HCT116 (cell line): ENCODE results near the gene BRD4.

ENCODE experiments used
- EZH2phosphoT487 ChIP-seq: fragments of 200-600 bp; IDR thresholded peaks from 2 replicates; pipeline ENCODE4 v1.6.1; 2018; ENCODE audit warnings: antibody characterized with exemption, borderline replicate concordance
- TCF7L2 ChIP-seq: IDR thresholded peaks from 2 replicates; pipeline ENCODE4 v1.7.0; 2011; ENCODE audit warnings: borderline replicate concordance, inconsistent platforms; ENCODE audit not compliant: insufficient read depth, insufficient read length; ENCODE audit errors: extremely low read depth
- ZNF274 ChIP-seq: fragments of 200-500 bp; sonication (Bioruptor generic); IDR thresholded peaks from 2 replicates; pipeline ENCODE4 v1.6.1; 2014; ENCODE audit warnings: mild to moderate bottlenecking, low read depth, low read length, inconsistent platforms
- TF ChIP-seq, protein P1 (sequence below), 3 experiments: fragments of 200-600 bp in 1 of 3; sonication (generic) in 1 of 3; IDR thresholded peaks in 2 of 3; conservative IDR thresholded peaks in 1 of 3; 2 replicates each; pipeline ENCODE4 v1.5.1; 2012 to 2017; ENCODE audit warnings: low read depth in 2 of 3, low read length in 2 of 3, antibody characterized with exemption in 1 of 3, borderline replicate concordance in 1 of 3, control low read depth in 1 of 3, mild to moderate bottlenecking in 1 of 3, mixed read lengths in 1 of 3, mixed run types in 1 of 3, moderate library complexity in 1 of 3; ENCODE audit not compliant: insufficient read depth in 1 of 3

DNA sequence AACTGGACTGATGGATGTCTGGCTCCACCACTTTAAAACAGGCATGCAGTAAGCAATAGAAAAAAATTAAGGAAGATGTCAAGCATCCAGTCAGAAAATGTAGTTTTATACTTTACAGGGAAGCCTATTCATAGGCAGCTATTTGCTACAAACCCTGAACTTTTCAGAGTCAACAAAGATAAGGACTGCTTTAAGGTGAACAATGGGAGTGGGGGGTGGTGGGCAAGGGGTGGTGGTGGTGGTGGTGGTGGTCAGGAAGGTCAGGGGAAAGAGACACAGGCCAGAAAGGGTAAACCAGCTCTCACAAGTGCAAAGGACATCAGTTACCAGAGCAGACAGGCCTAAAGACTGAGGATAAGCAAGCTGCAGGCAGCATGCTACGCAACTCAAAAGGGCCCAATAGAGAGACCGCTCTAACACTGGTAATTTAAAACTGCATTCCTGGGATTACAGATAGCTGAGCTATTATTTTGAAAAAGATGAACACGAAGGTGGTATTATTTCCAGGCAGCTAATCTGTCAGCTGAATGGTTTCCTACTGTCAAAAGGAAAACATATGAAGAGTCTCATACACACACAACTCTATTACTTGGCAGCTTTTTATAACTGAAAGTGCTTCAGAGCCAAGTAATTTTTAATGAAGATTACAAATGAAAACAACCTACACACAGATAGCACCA lies 14.8 kb downstream of the BRD4 start:
- no peak for TF ChIP-seq ZNF274
- no peak for TF ChIP-seq TCF7L2
- no peak for TF ChIP-seq EZH2phosphoT487
- TF ChIP-seq, protein P1, sequence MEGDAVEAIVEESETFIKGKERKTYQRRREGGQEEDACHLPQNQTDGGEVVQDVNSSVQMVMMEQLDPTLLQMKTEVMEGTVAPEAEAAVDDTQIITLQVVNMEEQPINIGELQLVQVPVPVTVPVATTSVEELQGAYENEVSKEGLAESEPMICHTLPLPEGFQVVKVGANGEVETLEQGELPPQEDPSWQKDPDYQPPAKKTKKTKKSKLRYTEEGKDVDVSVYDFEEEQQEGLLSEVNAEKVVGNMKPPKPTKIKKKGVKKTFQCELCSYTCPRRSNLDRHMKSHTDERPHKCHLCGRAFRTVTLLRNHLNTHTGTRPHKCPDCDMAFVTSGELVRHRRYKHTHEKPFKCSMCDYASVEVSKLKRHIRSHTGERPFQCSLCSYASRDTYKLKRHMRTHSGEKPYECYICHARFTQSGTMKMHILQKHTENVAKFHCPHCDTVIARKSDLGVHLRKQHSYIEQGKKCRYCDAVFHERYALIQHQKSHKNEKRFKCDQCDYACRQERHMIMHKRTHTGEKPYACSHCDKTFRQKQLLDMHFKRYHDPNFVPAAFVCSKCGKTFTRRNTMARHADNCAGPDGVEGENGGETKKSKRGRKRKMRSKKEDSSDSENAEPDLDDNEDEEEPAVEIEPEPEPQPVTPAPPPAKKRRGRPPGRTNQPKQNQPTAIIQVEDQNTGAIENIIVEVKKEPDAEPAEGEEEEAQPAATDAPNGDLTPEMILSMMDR (IDR thresholded peaks at IDR 0.05 in 2 of 3, conservative IDR thresholded peaks at IDR 0.05 in 1 of 3; ENCODE audit: borderline replicate concordance in 1 of 3, insufficient read depth in 1 of 3, low read depth in 2 of 3, low read length in 2 of 3) = no peak
